Lung (tissue), 12 donors: Measurements from ENCODE around the gene PSMA8. TPM values are rescaled to one million over a fixed set of nuclear protein-coding genes. Genes with fewer than 3 reads are reported as not detected.
A peak's percentile ranks its signal among the peaks of the same experiment; 100 is the strongest.

Source experiments
- ATAC-seq: fragments of 200-7000 bp; cut with Tn5 transposase; one replicate; pipeline ENCODE4 v1.9.1; 2020; ENCODE audit warnings: moderate number of reproducible peaks; ENCODE audit not compliant: insufficient read depth, low FRiP score
- DNase-seq, 3 donors: peaks; one replicate each; pipeline ENCODE4 v3.0.0-alpha.2; 2013 to 2017
- H3K27ac ChIP-seq, 2 donors: one replicate each; pipeline ENCODE4 v1.5.1; 2013; ENCODE audit warnings: mild to moderate bottlenecking in 2 of 2, moderate library complexity in 2 of 2, control low read depth in 1 of 2, inconsistent platforms in 1 of 2, low read depth in 1 of 2, low read length in 1 of 2
- H3K27me3 ChIP-seq, 3 donors: one replicate each; pipeline ENCODE4 v1.5.1; 2013; ENCODE audit warnings: low read length in 2 of 3; ENCODE audit not compliant: control insufficient read depth in 3 of 3, insufficient read depth in 3 of 3
- H3K36me3 ChIP-seq, 4 donors: one replicate each; pipeline ENCODE4 v1.5.1; 2013; ENCODE audit warnings: low read length in 4 of 4, mild to moderate bottlenecking in 1 of 4, moderate library complexity in 1 of 4; ENCODE audit not compliant: control insufficient read depth in 4 of 4, insufficient read depth in 4 of 4
- H3K4me1 ChIP-seq, 5 donors: one replicate each; pipeline ENCODE4 v1.5.1; 2013; ENCODE audit warnings: low read length in 5 of 5, mild to moderate bottlenecking in 2 of 5, moderate library complexity in 1 of 5; ENCODE audit not compliant: control insufficient read depth in 5 of 5, insufficient read depth in 5 of 5
- H3K4me3 ChIP-seq: one replicate; pipeline ENCODE4 v1.5.1; 2013; ENCODE audit warnings: mild to moderate bottlenecking, control low read depth, moderate library complexity
- H3K9ac ChIP-seq, 2 donors: one replicate each; pipeline ENCODE4 v1.5.1; 2013; ENCODE audit warnings: low read length in 2 of 2, control low read depth in 1 of 2; ENCODE audit not compliant: insufficient read depth in 1 of 2
- H3K9me3 ChIP-seq, 4 donors: one replicate each; pipeline ENCODE4 v1.5.1; 2013; ENCODE audit warnings: low read length in 3 of 4, mild to moderate bottlenecking in 1 of 4, moderate library complexity in 1 of 4; ENCODE audit not compliant: control insufficient read depth in 4 of 4, insufficient read depth in 3 of 4
- WGBS, 2 donors: extraction: QIAGEN DNeasy Blood & Tissue Kit; methylation state at CpG; one replicate each; pipeline ENCODE4 v1.1.7; 2013; 5-methylcytosine and 5-hydroxymethylcytosine counted together
- polyA plus RNA-seq, 2 donors: library from polyadenylated mRNA; stranded (reverse); fragments of 200-250 nt; gene quantifications; one replicate each; pipeline ENCODE4 v1.2.1, GENCODE V29; 2013
- total RNA-seq, 2 donors: library from RNA; depleted of rRNA in 1 of 2; stranded (reverse); fragments of >200 nt in 1 of 2; gene quantifications; one replicate each; pipeline ENCODE4 v1.2.1, GENCODE V29; 2014 to 2021
- TF ChIP-seq, protein P1 (sequence below): IDR thresholded peaks from 2 replicates; pipeline ENCODE4 v1.5.1; 2012; ENCODE audit warnings: mild to moderate bottlenecking; ENCODE audit errors: control extremely low read depth, extremely low read depth
- donor health status: control.
- donor health status: control.
- donor health status: Bipolar disorder and iron deficiency.
- donor health status: healthy.
- donor health status: DM: yes; HTN: yes; CAD: no.

The PSMA8 gene
- total and polyA plus RNA-seq, 4 donors, result 0.07 TPM; not detected in 3

DNA sequence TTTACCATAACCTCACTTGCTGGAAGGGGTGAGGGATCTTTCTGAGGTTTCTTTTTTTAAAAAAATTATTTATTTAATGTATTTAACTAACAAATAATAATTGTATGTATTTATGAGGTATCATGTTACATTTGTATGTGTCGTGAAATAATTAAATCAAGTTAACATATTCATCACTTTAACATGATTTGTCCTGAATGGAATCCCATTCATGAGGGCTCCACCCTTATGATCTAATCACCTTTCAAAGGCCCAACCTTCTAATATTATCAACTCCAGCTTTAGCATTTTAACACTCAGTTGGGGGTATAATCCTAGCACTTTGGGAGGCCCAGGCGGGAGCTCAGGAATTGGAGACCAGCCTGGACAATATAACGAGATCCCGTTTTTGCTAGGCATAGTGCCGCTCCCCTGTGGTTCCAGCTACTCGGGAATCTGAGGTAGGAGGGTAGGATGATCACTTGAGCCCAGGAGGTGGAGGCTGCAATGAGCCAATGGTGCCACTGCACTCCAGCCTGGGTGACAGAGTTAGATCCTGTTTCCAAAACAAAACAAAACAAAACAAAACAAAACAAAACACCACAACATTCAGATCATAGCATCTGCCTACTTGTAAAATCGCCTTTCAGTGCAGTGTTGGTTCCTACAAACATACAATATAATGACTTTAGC is 91.5 kb downstream of the PSMA8 start:
- Histone ChIP-seq H3K27ac (no peak overlapping the region), H3K4me3 (no peak overlapping the region), H3K27me3 (peaks cover 0 to 4% (median 2%) of the 10 kb centered on the region in 3 donors), H3K36me3 (no peaks in the 10 kb centered on the region), H3K4me1 (peaks cover 1 to 11% (median 4%) of the 10 kb centered on the region in 5 donors), H3K9ac (no peak overlapping the region), H3K9me3 (peaks cover 0 to 3% (median 0%) of the 10 kb centered on the region in 4 donors)
- TF ChIP-seq, protein P1, sequence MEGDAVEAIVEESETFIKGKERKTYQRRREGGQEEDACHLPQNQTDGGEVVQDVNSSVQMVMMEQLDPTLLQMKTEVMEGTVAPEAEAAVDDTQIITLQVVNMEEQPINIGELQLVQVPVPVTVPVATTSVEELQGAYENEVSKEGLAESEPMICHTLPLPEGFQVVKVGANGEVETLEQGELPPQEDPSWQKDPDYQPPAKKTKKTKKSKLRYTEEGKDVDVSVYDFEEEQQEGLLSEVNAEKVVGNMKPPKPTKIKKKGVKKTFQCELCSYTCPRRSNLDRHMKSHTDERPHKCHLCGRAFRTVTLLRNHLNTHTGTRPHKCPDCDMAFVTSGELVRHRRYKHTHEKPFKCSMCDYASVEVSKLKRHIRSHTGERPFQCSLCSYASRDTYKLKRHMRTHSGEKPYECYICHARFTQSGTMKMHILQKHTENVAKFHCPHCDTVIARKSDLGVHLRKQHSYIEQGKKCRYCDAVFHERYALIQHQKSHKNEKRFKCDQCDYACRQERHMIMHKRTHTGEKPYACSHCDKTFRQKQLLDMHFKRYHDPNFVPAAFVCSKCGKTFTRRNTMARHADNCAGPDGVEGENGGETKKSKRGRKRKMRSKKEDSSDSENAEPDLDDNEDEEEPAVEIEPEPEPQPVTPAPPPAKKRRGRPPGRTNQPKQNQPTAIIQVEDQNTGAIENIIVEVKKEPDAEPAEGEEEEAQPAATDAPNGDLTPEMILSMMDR, result no peak
- DNase-seq (peak in 1 of 3 donors; percentile 4), ATAC-seq (no peak)
- 87 to 88% methylated on average over 7 of the region's 7 CpGs for WGBS, 2 donors

DNA sequence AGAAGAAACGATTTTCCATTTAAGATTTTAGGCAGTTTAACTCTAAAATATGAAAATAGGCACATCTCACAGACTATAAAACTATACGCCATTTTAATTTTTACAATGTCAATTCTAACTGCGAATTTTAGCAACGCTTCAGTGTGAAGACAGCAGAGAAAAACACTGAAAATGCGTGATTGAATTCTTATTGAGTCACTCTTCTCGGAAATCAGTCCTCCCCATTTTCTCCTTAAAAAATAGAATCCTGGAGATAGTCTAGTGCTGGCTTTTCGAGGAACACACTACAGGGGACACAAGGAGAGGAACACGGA is 92.2 kb downstream of the PSMA8 start:
- Histone ChIP-seq H3K36me3 (no peaks in the 10 kb centered on the region), H3K4me3 (no peak overlapping the region), H3K27ac (peak overlapping the region in 1 of 2 donors; percentile 52), H3K9ac (peak overlapping the region in 1 of 2 donors; percentile 84), H3K4me1 (peaks cover 1 to 11% (median 4%) of the 10 kb centered on the region in 5 donors), H3K27me3 (peaks cover 0 to 4% (median 2%) of the 10 kb centered on the region in 3 donors), H3K9me3 (peaks cover 0 to 3% (median 0%) of the 10 kb centered on the region in 4 donors)
- WGBS, 2 donors, result 11 to 16% methylated on average over 8 of the region's 8 CpGs
- TF ChIP-seq, protein P1, result no peak
- DNase-seq (no peak), ATAC-seq (peak; percentile 1)

DNA sequence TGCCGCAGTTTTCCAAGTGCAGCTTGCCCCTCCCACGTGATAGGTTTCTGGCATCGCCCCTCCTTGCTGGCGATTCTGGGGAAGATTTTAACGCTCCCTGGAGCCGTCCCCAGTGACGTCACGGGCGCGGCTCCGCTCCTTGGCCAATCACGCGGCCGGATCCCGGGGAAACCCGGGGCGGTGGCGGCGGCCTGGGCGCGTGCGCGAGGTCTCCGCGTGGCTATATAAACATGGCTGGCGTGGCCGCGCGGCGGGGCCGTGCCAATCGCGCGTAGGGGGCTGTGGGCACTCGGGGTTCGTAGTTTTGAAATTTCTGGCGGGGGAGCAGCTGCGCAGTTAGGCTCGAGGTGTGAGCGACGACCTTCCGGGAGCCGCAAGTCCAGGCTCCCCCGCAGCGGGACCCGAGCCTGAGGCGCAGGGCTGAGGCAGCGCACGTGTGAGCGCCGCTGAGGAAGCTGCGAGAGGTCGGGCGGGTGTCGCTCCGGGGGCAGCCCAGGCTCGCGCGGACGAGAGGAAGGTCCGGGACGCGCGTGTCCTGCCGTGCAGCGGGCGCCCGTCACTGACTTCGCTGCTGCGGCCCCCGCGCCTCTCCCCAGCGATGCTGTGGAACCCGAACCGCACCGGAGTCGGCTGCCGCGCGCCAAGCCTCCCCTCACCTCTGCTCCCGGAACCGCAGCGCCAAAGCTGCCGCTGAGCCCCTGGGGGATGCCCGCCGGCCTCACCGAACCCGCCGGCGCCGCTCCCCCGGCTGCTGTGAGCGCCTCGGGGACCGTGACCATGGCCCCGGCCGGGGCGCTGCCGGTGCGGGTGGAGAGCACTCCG is 92.8 kb downstream of the PSMA8 start, which contains the start of gene TAF4B:
Gene TAF4B, plus strand, starts transcription at position 217 of the 822 bp plus-strand sequence. Its CDS starts 489 bp downstream, at position 706.
- ATAC-seq (peak; percentile 94), DNase-seq (peak; percentile 96 to 97 (median 97))
- Histone ChIP-seq H3K27ac (peak within 1 kb of the TSS; percentile 35 to 52), H3K9me3 (peaks cover 0 to 3% (median 0%) of the 10 kb centered on the region in 4 donors), H3K36me3 (no peaks in the 10 kb centered on the region), H3K27me3 (peaks cover 0 to 4% (median 2%) of the 10 kb centered on the region in 3 donors), H3K4me1 (peaks cover 1 to 11% (median 4%) of the 10 kb centered on the region in 5 donors), H3K9ac (peak within 1 kb of the TSS in 1 of 2 donors; percentile 84), H3K4me3 (peak within 1 kb of the TSS; percentile 57)
- TF ChIP-seq, protein P1, result no peak
- 0% methylated on average over 85 to 101 of the region's 101 CpGs for WGBS, 2 donors
